ENCODE data around the gene DLG1. TPM values are rescaled to one million over a fixed set of nuclear protein-coding genes. Genes with fewer than 3 reads are reported as not detected.
A peak's percentile ranks its signal among the peaks of the same experiment; 100 is the strongest.

DLG1 gene
- total and polyA plus RNA-seq, 2 experiments from 2014 or later, result 27.6 to 98.0 TPM

- Histone ChIP-seq H3K4me2 (no peak overlapping the region), H4K20me1 (replicated peaks; ENCODE audit: insufficient read depth) (no peaks in the 10 kb centered on the region; the same call in 1 of the 2 replicates)
Observed at GRCh38 chr3:197216169-197216860, 82.1 kb downstream of the DLG1 start.

GRCh38 chr3:197212290-197212689, 86.1 kb downstream of the DLG1 start:
- Histone ChIP-seq H3K27me3 (ENCODE audit: insufficient read depth) (no peaks in the 10 kb centered on the region), H3K27ac (ENCODE audit: low read depth) (peak overlapping the region; percentile 8; the same call in 1 of the 2 replicates), H3K4me1 (ENCODE audit: insufficient read depth) (peaks cover 11% of the 10 kb centered on the region), H3K79me2 (replicated peaks; ENCODE audit: insufficient read depth) (peaks cover 51% of the 10 kb centered on the region), H3K4me3 (no peak overlapping the region), H3K9me2 (ENCODE audit: insufficient read depth) (no peaks in the 10 kb centered on the region), H4K20me1 (replicated peaks; ENCODE audit: insufficient read depth) (no peaks in the 10 kb centered on the region; the same call in 1 of the 2 replicates), H3K36me3 (ENCODE audit: insufficient read depth) (no peaks in the 10 kb centered on the region), H2AFZ (no peak overlapping the region), H3K4me2 (peak overlapping the region; percentile 8), H3F3A (replicated peaks; ENCODE audit: low read depth) (no peaks in the 10 kb centered on the region)
- Mint-ChIP-seq H3K27ac (peak overlapping the region; percentile 58), H3K4me3 (peak overlapping the region; percentile 6; the same call in 1 of the 3 replicates), H3K9me3 (no peaks in the 10 kb centered on the region), H3K36me3 (ENCODE audit: low read depth) (no peaks in the 10 kb centered on the region), H3K27me3 (ENCODE audit: insufficient read depth, low read depth, poor library complexity) (peaks cover 5% of the 10 kb centered on the region), H3K4me1 (peaks cover 26% of the 10 kb centered on the region)
- DNase-seq (ENCODE audit: low spot score) (peak; percentile 73), ATAC-seq (peak; percentile 88)
- TF ChIP-seq NANOG (IDR thresholded peaks at IDR 0.05; ENCODE audit: borderline replicate concordance), result no peak
- TF ChIP-seq REST (IDR thresholded peaks at IDR 0.05; ENCODE audit: unreplicated experiment), result no peak

More at GRCh38 chr3:197216169-197216860, 82.1 kb downstream of the DLG1 start:
- TF ChIP-seq EZH2 (IDR thresholded peaks at IDR 0.05; ENCODE audit: low read depth, unreplicated experiment) (no peak), ETS1 (IDR thresholded peaks at IDR 0.05) (no peak), ZNF331 (CRISPR knock-in tag; IDR thresholded peaks at IDR 0.05; ENCODE audit: low read depth) (no peak), NANOG (IDR thresholded peaks at IDR 0.05; ENCODE audit: borderline replicate concordance) (no peak), CTCF (conservative IDR thresholded peaks at IDR 0.05; ENCODE audit: low read depth in 2 of 2) (no peak), EZH2phosphoT487 (IDR thresholded peaks at IDR 0.05; ENCODE audit: unreplicated experiment) (no peak)
- H3K79me2 ChIP-seq (replicated peaks; ENCODE audit: insufficient read depth), result peaks cover 89% of the 10 kb centered on the region
- Mint-ChIP-seq H3K4me1 (peaks cover 38% of the 10 kb centered on the region), H3K36me3 (ENCODE audit: low read depth) (no peaks in the 10 kb centered on the region), H3K4me3 (no peak overlapping the region), H3K9me3 (no peaks in the 10 kb centered on the region), H3K27ac (peak overlapping the region; percentile 46; the same call in 1 of the 2 replicates), H3K27me3 (ENCODE audit: insufficient read depth, low read depth, poor library complexity) (peaks cover 5% of the 10 kb centered on the region)
- H2AFZ ChIP-seq, result no peak overlapping the region
- H3K36me3 ChIP-seq (ENCODE audit: insufficient read depth), result no peaks in the 10 kb centered on the region
- no peaks in the 10 kb centered on the region for H3F3A ChIP-seq (replicated peaks; ENCODE audit: low read depth)
- no peak overlapping the region; the same call in 1 of the 2 replicates for H3K27ac ChIP-seq (ENCODE audit: low read depth)
- H3K4me3 ChIP-seq, result no peak overlapping the region
- ATAC-seq (no peak), DNase-seq (ENCODE audit: low spot score) (no peak)
- H3K4me1 ChIP-seq (ENCODE audit: insufficient read depth), result peaks cover 10% of the 10 kb centered on the region
- H3K9me2 ChIP-seq (ENCODE audit: insufficient read depth), result no peaks in the 10 kb centered on the region
- no peaks in the 10 kb centered on the region for H3K27me3 ChIP-seq (ENCODE audit: insufficient read depth)
